ENCODE measurements around the gene ATG14.

DNA sequence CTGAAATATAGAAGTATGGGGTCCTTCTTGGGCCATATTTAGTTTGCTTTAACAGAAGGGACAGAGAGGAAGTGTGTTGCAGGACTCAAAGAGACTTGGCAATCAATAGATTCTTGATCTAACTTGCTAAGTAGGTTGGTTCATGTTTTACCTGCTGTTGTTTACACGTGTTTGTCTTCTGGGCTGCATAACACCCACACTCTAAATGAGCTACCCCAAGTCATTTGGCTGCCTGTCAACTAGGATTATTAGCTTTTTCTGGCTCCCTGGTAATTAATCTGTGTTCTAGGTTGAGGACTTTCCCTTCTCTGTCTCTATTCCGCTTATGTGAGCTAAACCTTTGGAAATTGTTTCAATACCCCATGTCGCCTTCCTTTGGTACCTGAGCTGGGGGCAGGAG, 38.9 kb upstream of the ATG14 start:
- TF ChIP-seq, protein P1, sequence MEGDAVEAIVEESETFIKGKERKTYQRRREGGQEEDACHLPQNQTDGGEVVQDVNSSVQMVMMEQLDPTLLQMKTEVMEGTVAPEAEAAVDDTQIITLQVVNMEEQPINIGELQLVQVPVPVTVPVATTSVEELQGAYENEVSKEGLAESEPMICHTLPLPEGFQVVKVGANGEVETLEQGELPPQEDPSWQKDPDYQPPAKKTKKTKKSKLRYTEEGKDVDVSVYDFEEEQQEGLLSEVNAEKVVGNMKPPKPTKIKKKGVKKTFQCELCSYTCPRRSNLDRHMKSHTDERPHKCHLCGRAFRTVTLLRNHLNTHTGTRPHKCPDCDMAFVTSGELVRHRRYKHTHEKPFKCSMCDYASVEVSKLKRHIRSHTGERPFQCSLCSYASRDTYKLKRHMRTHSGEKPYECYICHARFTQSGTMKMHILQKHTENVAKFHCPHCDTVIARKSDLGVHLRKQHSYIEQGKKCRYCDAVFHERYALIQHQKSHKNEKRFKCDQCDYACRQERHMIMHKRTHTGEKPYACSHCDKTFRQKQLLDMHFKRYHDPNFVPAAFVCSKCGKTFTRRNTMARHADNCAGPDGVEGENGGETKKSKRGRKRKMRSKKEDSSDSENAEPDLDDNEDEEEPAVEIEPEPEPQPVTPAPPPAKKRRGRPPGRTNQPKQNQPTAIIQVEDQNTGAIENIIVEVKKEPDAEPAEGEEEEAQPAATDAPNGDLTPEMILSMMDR (IDR thresholded peaks at IDR 0.05) = no peak
- TF ChIP-seq POLR2A (IDR thresholded peaks at IDR 0.05) = no peak

All from uterus (tissue), 2 donors.